CD8-positive, alpha-beta memory T cell (primary cell): Measurements from ENCODE around the gene ARL14EPL. TPM values are rescaled to one million over a fixed set of nuclear protein-coding genes. Genes with fewer than 3 reads are reported as not detected.

Experiments used
- CTCF ChIA-PET: fragments of 350-600 bp; sonication (Branson Sonifier 250); formaldehyde crosslinking; loops from one replicate; lab custom pipeline; 2021; ENCODE audit warnings: antibody characterized with exemption; lab: Charles Lee
- POLR2A ChIA-PET: fragments of 350-600 bp; sonication (Branson Sonifier 250); formaldehyde crosslinking; loops from one replicate; lab custom pipeline; 2021; ENCODE audit warnings: antibody characterized with exemption; lab: Charles Lee
- DNase-seq, 5 donors: peaks; one replicate each; pipeline versions ENCODE4 v3.0.0 to v3.0.0-alpha.2; 2020 to 2022; ENCODE audit warnings: mixed read lengths in 1 of 5
- H3K27ac ChIP-seq: one replicate; pipeline ENCODE4 v1.7.0; 2013; ENCODE audit warnings: low read depth, mild to moderate bottlenecking, low read length, moderate library complexity
- H3K27me3 ChIP-seq: 2 replicates; pipeline ENCODE4 v1.7.0; 2013; ENCODE audit warnings: low read length, mild to moderate bottlenecking; ENCODE audit not compliant: insufficient read depth, poor library complexity, severe bottlenecking
- H3K36me3 ChIP-seq: 2 replicates; pipeline ENCODE4 v1.7.0; 2013; ENCODE audit warnings: mild to moderate bottlenecking, low read length, moderate library complexity; ENCODE audit not compliant: insufficient read depth
- H3K4me1 ChIP-seq: 2 replicates; pipeline ENCODE4 v1.7.0; 2013; ENCODE audit warnings: mild to moderate bottlenecking, low read length, moderate library complexity; ENCODE audit not compliant: insufficient read depth
- H3K4me3 ChIP-seq: 2 replicates; pipeline ENCODE4 v1.7.0; 2013; ENCODE audit warnings: mild to moderate bottlenecking, low read length
- H3K9me3 ChIP-seq: 2 replicates; pipeline ENCODE4 v1.7.0; 2013; ENCODE audit warnings: mild to moderate bottlenecking, low read length
- H3K27ac Mint-ChIP-seq, 8 donors: one replicate each; pipeline ENCODE4 v1.8.0; 2020 to 2021; ENCODE audit warnings: mixed read lengths in 8 of 8, mild to moderate bottlenecking in 6 of 8, inconsistent platforms in 3 of 8, moderate library complexity in 3 of 8
- H3K27me3 Mint-ChIP-seq, 2 donors: one replicate each; pipeline ENCODE4 v1.8.0; 2020 to 2021; ENCODE audit warnings: mixed read lengths in 2 of 2, mild to moderate bottlenecking in 1 of 2, moderate library complexity in 1 of 2
- H3K36me3 Mint-ChIP-seq, 3 donors: one replicate each; pipeline ENCODE4 v1.8.0; 2020 to 2021; ENCODE audit warnings: mixed read lengths in 3 of 3, inconsistent platforms in 1 of 3, mild to moderate bottlenecking in 1 of 3
- H3K4me1 Mint-ChIP-seq, 3 donors: one replicate each; pipeline ENCODE4 v1.8.0; 2020 to 2021; ENCODE audit warnings: mixed read lengths in 3 of 3, inconsistent platforms in 1 of 3, mild to moderate bottlenecking in 1 of 3
- H3K4me3 Mint-ChIP-seq, 7 donors: one replicate each; pipeline ENCODE4 v1.8.0; 2020 to 2021; ENCODE audit warnings: mixed read lengths in 7 of 7, mild to moderate bottlenecking in 6 of 7, moderate library complexity in 4 of 7, inconsistent platforms in 2 of 7
- H3K9me3 Mint-ChIP-seq, 5 donors: one replicate each; pipeline ENCODE4 v1.8.0; 2020 to 2022; ENCODE audit warnings: mixed read lengths in 5 of 5, mild to moderate bottlenecking in 3 of 5, moderate library complexity in 2 of 5, inconsistent platforms in 1 of 5
- polyA plus RNA-seq: library from polyadenylated mRNA; unstranded; fragments of 300-500 nt; fragmentation: Illumina TruSeq; gene quantifications from one replicate; pipeline ENCODE4 v1.2.3, GENCODE V29; 2021
- total RNA-seq, 2 experiments: library from RNA; stranded (reverse); gene quantifications; one replicate each; pipeline ENCODE4 v1.2.3, GENCODE V29; 2021

The ARL14EPL gene
- total and polyA plus RNA-seq, 3 experiments from 2014 or later = not detected

GRCh38 chr5:116035123-116035522, 2.9 kb downstream of the ARL14EPL start:
- Histone ChIP-seq H3K9me3 (no peaks in the 10 kb centered on the region), H3K27me3 (no peaks in the 10 kb centered on the region), H3K36me3 (no peaks in the 10 kb centered on the region), H3K27ac (no peak overlapping the region), H3K4me3 (no peak overlapping the region), H3K4me1 (no peaks in the 10 kb centered on the region)
- Mint-ChIP-seq H3K4me3 (no peak overlapping the region), H3K27ac (peak overlapping the region in 2 of 8 donors; percentile 42 to 90), H3K36me3 (no peaks in the 10 kb centered on the region), H3K9me3 (no peaks in the 10 kb centered on the region), H3K27me3 (peaks cover 7 to 24% of the 10 kb centered on the region in 2 donors), H3K4me1 (peaks cover 32 to 43% (median 37%) of the 10 kb centered on the region in 3 donors)
- ChIA-PET CTCF (no interaction called here), POLR2A (no interaction called here)
- no peak for DNase-seq

- no peaks in the 10 kb centered on the region for H3K27me3 ChIP-seq
- Mint-ChIP-seq H3K36me3 (no peaks in the 10 kb centered on the region), H3K4me3 (peak overlapping the region in 1 of 7 donors; percentile 35), H3K4me1 (peaks cover 27 to 33% (median 32%) of the 10 kb centered on the region in 3 donors), H3K27ac (peak overlapping the region in 6 of 8 donors; percentile 78 to 99 (median 84)), H3K27me3 (peaks cover 4 to 23% of the 10 kb centered on the region in 2 donors), H3K9me3 (no peaks in the 10 kb centered on the region)
- no peak overlapping the region for H3K4me3 ChIP-seq
- H3K4me1 ChIP-seq = no peaks in the 10 kb centered on the region
- H3K9me3 ChIP-seq = no peaks in the 10 kb centered on the region
- H3K36me3 ChIP-seq = no peaks in the 10 kb centered on the region
- DNase-seq = no peak
- ChIA-PET CTCF (no interaction called here), POLR2A (no interaction called here)
- no peak overlapping the region for H3K27ac ChIP-seq
Observed at GRCh38 chr5:116037236-116037822, 5.1 kb downstream of the ARL14EPL start.

GRCh38 chr5:116038817-116039216, 6.5 kb downstream of the ARL14EPL start:
- Mint-ChIP-seq H3K4me1 (peaks cover 24 to 31% (median 25%) of the 10 kb centered on the region in 3 donors), H3K36me3 (no peaks in the 10 kb centered on the region), H3K9me3 (no peaks in the 10 kb centered on the region), H3K4me3 (peak overlapping the region in 4 of 7 donors; percentile 24 to 60 (median 35)), H3K27ac (peak overlapping the region; percentile 79 to 99 (median 88)), H3K27me3 (peaks cover 4 to 23% of the 10 kb centered on the region in 2 donors)
- POLR2A ChIA-PET = no interaction called here
- H3K36me3 ChIP-seq = no peaks in the 10 kb centered on the region
- peak in 4 of 5 donors; percentile 5 to 62 (median 24) for DNase-seq
- CTCF ChIA-PET = no interaction called here
- no peaks in the 10 kb centered on the region for H3K27me3 ChIP-seq
- no peak overlapping the region for H3K27ac ChIP-seq
- H3K4me3 ChIP-seq = no peak overlapping the region
- no peaks in the 10 kb centered on the region for H3K4me1 ChIP-seq
- H3K9me3 ChIP-seq = no peaks in the 10 kb centered on the region

GRCh38 chr5:116042375-116042774, 10.1 kb downstream of the ARL14EPL start:
- H3K4me1 Mint-ChIP-seq = peaks cover 20 to 21% (median 20%) of the 10 kb centered on the region in 3 donors
- H3K27ac Mint-ChIP-seq = no peak overlapping the region
- peaks cover 0 to 16% of the 10 kb centered on the region in 2 donors for H3K27me3 Mint-ChIP-seq
- Histone ChIP-seq H3K4me1 (no peaks in the 10 kb centered on the region), H3K27ac (no peak overlapping the region), H3K4me3 (no peak overlapping the region), H3K9me3 (no peaks in the 10 kb centered on the region), H3K27me3 (no peaks in the 10 kb centered on the region), H3K36me3 (no peaks in the 10 kb centered on the region)
- ChIA-PET CTCF (no interaction called here), POLR2A (no interaction called here)
- DNase-seq = no peak
- H3K4me3 Mint-ChIP-seq = no peak overlapping the region
- H3K9me3 Mint-ChIP-seq = no peaks in the 10 kb centered on the region
- no peaks in the 10 kb centered on the region for H3K36me3 Mint-ChIP-seq

- POLR2A ChIA-PET = no interaction called here
- H3K27me3 ChIP-seq = no peaks in the 10 kb centered on the region
- H3K9me3 Mint-ChIP-seq = no peaks in the 10 kb centered on the region
- CTCF ChIA-PET = no interaction called here
- no peaks in the 10 kb centered on the region for H3K9me3 ChIP-seq
- DNase-seq = no peak
- H3K36me3 ChIP-seq = no peaks in the 10 kb centered on the region
- H3K4me3 ChIP-seq = no peak overlapping the region
- H3K4me1 ChIP-seq = no peaks in the 10 kb centered on the region
- H3K27ac ChIP-seq = no peak overlapping the region
- peaks cover 0 to 4% (median 0%) of the 10 kb centered on the region in 3 donors for H3K36me3 Mint-ChIP-seq
- H3K4me3 Mint-ChIP-seq = no peak overlapping the region
- no peak overlapping the region for H3K27ac Mint-ChIP-seq
- H3K4me1 Mint-ChIP-seq = peaks cover 4 to 5% (median 5%) of the 10 kb centered on the region in 3 donors
- peaks cover 0 to 8% of the 10 kb centered on the region in 2 donors for H3K27me3 Mint-ChIP-seq
Observed at GRCh38 chr5:116044073-116044472, 11.8 kb downstream of the ARL14EPL start.

DNA sequence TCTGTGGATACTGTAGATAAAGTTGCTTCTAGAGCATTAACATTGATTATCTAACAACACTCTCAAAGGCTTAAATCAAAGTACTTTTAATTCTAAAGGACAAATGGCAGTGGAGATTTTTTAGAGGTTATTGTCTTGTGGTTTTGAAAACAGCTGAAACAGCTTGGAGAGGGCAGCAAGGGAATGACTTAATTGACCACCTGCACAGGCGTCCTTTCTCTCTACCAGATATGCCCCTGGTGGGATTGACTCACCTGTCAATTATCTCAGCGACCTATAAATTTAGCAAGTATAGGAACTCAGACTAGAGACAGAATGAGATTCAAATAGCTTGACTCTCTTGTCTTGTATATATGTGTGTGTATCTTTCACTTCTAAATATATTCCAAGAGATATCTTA, 13.5 kb downstream of the ARL14EPL start:
- H3K27me3 ChIP-seq = no peaks in the 10 kb centered on the region
- no peak overlapping the region for H3K27ac Mint-ChIP-seq
- H3K36me3 ChIP-seq = no peaks in the 10 kb centered on the region
- DNase-seq = no peak
- ChIA-PET POLR2A (no interaction called here), CTCF (no interaction called here)
- no peaks in the 10 kb centered on the region for H3K9me3 Mint-ChIP-seq
- peaks cover 0 to 4% (median 0%) of the 10 kb centered on the region in 3 donors for H3K36me3 Mint-ChIP-seq
- no peak overlapping the region for H3K4me3 ChIP-seq
- peaks cover 0 to 3% of the 10 kb centered on the region in 2 donors for H3K27me3 Mint-ChIP-seq
- no peaks in the 10 kb centered on the region for H3K9me3 ChIP-seq
- no peaks in the 10 kb centered on the region for H3K4me1 ChIP-seq
- H3K4me3 Mint-ChIP-seq = no peak overlapping the region
- no peak overlapping the region for H3K27ac ChIP-seq
- peaks cover 0 to 2% (median 0%) of the 10 kb centered on the region in 3 donors for H3K4me1 Mint-ChIP-seq

DNA sequence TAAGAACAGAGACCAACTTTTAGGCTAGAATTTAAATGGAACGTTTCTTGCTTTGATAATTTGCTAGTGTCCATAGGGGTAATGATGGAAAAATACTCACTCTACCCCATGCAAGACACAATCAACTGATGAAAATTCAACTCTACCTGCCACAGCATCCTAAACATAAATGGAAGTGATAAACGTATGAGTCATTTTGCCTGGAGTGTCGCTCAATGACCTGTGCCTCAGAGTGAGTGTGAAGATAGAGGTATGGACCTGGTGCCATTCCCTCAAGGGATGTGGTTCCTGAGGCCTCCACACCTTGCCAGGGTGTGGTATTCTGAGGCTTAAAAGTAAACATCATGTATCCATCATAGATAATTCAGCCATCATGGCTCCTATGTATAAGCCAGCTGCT, 14.0 kb downstream of the ARL14EPL start:
- Mint-ChIP-seq H3K9me3 (no peaks in the 10 kb centered on the region), H3K4me1 (peaks cover 0 to 2% (median 0%) of the 10 kb centered on the region in 3 donors), H3K36me3 (peaks cover 0 to 4% (median 0%) of the 10 kb centered on the region in 3 donors), H3K27me3 (peaks cover 0 to 3% of the 10 kb centered on the region in 2 donors), H3K4me3 (no peak overlapping the region), H3K27ac (no peak overlapping the region)
- no peaks in the 10 kb centered on the region for H3K36me3 ChIP-seq
- DNase-seq = no peak
- H3K27me3 ChIP-seq = no peaks in the 10 kb centered on the region
- CTCF ChIA-PET = no interaction called here
- no peaks in the 10 kb centered on the region for H3K4me1 ChIP-seq
- no peak overlapping the region for H3K4me3 ChIP-seq
- H3K27ac ChIP-seq = no peak overlapping the region
- POLR2A ChIA-PET = no interaction called here
- no peaks in the 10 kb centered on the region for H3K9me3 ChIP-seq

DNA sequence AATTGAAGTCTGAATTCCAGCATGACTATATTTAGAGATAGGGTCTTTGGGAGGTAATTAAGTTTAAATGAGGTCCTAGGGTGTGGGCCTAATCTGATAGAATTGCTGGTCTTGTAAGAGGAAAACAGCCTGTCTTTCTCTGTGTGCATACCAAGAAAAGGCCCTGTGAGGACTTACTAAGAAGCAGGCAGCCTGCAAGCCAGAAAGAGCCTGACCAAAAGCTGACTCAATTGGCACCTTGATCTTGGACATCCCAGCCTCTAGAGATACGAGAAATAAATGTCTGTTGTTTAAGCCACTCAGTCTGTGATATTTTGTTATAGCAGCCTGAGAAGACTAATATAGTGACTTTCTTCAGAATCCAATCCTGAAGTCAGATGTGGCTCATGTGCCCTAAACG, 14.6 kb downstream of the ARL14EPL start:
- Mint-ChIP-seq H3K36me3 (peaks cover 0 to 4% (median 0%) of the 10 kb centered on the region in 3 donors), H3K4me1 (peaks cover 0 to 2% (median 0%) of the 10 kb centered on the region in 3 donors), H3K9me3 (no peaks in the 10 kb centered on the region), H3K27ac (no peak overlapping the region), H3K27me3 (peaks cover 0 to 3% of the 10 kb centered on the region in 2 donors), H3K4me3 (no peak overlapping the region)
- H3K4me1 ChIP-seq = no peaks in the 10 kb centered on the region
- no peak for DNase-seq
- no peaks in the 10 kb centered on the region for H3K27me3 ChIP-seq
- ChIA-PET CTCF (no interaction called here), POLR2A (no interaction called here)
- H3K9me3 ChIP-seq = no peaks in the 10 kb centered on the region
- no peak overlapping the region for H3K27ac ChIP-seq
- no peaks in the 10 kb centered on the region for H3K36me3 ChIP-seq
- no peak overlapping the region for H3K4me3 ChIP-seq
